Activated CD4-positive, alpha-beta T cell treated with anti-CD3 and anti-CD28 coated beads, Interleukin-2, Interleukin-4, amounts not matched to agents 100 ng/mL and 50 ng/mL, durations not matched to agents 16 hours and 8 hours (primary cell): ENCODE measurements around the gene HS3ST4.
"Not testable (repeated sequence)": the region's sequence is repeated elsewhere in the genome, so short reads cannot be mapped to it uniquely, and the experiment has no call there.

Experiments used
- DNase-seq: peaks from one replicate; pipeline ENCODE4 v3.0.0-alpha.2; 2020; ENCODE audit warnings: low spot score

The HS3ST4 gene

DNA sequence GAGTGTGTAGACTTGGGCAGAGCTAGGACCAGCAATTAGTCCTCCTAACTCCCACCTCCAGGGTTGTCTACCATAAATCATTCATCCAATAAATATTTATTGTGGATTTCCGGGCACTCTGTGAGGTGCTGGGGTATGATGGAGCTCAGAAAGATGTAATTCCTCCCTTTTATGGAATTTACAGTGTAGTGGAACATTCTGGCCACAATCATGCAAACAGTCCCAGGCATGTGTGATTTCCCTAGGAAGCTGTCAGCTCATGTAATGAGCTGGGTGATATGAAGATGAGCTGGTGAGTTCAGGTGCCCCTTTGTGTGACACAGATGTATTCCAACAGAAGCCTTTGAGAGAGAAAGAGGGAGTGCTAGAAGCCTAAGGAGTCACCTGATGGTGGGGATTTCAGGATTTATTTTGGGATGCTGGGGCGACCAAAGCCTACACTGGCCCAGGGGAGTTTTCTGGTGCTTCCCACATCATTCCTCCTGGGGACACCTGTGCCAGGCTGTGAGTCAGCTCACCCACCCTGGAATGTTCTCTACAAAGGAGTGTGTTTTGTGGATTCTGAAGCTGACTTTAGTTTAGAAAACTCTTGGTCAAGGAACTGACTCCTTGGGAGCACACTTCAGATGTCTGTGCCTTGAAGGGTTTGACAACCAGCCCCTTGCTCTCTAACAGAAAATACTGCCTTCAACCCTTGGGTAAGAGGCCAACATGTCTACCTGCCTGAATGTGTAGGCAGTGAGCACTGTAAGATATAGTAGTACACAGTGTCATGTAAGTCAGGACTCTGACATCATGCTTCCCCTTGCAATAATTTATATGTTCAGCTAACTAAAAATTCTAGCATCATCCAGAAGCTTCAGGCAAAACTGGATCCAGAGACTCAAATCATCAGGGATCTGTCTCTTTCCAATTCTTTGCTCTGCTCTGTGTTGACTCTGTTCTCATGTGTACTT, 42.9 kb downstream of the HS3ST4 start:
- no peak for DNase-seq

DNA sequence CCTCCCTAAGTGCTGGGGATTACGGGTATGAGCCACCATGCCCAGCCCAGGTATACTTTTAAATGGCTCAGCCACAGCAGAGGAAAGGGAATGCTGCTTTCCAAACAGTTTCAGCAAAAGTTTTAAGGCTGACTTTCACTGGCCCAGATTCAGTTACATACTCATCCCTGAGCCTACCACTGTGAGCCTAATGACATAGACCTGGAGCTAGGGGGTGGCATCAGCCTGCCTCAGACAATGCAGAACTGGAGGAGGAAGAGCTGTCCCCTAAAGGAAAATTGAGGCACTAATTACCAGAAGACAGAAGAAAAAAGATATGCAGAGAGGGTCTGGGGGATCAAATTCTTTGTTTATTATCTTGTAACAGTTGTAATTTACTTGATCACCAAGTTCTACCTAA, 43.9 kb downstream of the HS3ST4 start:
- no peak for DNase-seq

DNA sequence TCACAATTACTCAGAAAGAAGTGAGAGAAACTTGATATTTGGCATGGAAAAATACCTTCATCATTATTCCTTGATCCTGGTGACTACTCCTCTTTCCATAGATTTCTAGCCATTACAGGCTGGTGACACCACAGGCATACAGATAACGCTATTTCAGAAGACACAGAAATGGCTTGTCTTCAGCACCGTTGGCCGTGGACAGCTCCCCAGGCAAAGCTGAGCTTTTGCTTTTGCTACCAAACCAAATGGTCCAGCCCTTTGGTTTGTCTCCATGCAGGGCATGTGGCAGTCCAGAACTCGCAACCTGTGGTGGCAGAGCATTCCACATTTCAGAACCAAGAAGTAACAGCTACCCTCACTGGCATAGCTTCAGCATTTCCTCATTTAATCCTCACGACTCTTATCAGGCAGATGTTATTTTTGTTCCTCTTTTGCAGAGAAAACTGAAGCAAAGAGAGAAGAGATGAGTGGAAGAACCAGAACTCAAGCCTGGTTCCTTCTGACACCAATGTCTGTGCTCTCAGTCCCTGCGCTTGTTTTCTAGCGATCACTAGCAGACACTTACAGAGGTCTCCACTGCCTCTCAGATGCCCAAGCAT, 55.5 kb downstream of the HS3ST4 start:
- peak; percentile 0 for DNase-seq

DNA sequence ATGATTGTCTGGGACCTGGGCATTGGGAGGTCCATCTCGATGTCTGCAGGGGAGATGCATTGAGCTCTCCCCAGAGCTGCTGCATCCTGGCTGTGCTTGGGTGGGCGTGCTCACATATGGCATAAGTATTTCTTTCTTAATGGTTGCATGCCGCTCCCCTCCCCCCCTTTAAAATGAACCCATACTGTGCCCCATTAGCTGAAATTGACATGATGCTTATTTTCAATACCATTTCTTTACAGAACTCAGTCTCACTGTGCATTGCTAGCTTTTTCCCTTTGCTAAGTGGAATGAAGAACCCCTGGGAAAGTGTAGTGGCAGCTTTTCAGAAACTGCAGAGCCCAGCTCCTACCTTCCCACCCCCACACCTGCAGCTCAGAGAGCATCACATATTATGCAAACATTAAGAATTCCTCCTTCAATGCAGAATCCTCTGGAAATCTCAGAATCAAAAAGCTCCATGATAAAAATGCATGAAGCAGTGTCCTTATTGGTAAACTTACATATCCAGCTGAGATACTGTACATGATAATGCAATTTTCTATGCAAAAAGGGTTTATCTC, 56.4 kb downstream of the HS3ST4 start:
- no peak for DNase-seq

GRCh38 chr16:25750488-25751216, 58.9 kb downstream of the HS3ST4 start:
- DNase-seq = no peak

GRCh38 chr16:25751230-25751835, 59.6 kb downstream of the HS3ST4 start:
- no peak for DNase-seq

GRCh38 chr16:25764466-25764865, 72.7 kb downstream of the HS3ST4 start:
- DNase-seq = no peak

DNA sequence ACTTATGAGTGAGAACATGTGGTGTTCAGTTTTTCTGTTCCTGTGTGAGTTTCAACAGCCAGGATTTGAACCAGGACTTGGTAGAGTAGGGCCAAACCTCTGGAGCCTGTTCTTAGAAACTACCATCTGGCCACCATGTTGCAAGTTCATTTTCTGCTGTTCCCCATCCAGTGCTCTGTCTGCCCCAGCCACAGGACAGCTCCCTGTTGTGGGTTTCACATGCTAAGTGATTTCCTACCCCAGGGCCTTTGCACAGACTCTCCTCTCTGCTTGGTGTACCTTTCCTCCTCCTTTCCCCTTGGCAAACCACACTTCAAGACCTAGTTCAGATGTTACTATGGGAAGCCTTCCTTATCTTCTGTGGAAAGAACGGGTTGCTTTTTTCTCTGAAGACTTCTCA, 79.5 kb downstream of the HS3ST4 start:
- DNase-seq = no peak

DNA sequence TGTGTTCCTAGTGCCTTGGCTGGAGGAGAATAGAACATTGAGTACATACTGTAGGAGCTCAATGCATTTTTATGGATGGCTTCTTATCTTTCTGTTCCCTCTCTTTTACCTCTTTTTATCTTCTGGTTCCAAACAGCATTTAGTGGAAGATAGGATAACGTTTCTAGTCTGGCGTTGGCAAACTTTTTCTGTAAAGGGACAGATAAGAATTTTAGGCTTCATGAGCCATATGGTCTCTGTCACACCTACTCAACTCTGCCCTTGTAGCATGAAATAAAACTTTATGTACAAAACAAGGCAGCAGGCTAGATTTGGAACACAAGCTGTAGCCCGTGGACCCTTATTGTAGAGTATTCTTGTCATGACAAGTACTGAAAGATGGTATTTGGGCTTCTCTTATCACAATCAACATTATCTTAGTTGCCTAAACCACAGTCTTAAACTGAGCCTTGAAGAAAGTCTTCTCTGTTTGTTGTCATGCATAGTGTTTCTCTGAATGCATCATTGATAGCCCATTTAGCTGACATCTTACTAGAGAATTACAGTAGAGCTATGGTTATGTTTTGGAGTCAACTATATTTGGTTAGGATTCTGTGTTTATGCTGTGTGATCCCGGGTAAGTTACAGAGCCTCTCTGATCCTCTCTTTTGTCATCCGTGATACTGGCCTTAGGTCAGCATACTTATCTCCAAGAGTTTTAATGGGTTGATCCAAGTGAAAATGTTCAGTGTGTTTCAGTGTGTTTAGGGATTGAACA, 80.2 kb downstream of the HS3ST4 start:
- DNase-seq = no peak

- not testable (repeated sequence) for DNase-seq
Observed at GRCh38 chr16:25776214-25776613, 84.5 kb downstream of the HS3ST4 start.

DNA sequence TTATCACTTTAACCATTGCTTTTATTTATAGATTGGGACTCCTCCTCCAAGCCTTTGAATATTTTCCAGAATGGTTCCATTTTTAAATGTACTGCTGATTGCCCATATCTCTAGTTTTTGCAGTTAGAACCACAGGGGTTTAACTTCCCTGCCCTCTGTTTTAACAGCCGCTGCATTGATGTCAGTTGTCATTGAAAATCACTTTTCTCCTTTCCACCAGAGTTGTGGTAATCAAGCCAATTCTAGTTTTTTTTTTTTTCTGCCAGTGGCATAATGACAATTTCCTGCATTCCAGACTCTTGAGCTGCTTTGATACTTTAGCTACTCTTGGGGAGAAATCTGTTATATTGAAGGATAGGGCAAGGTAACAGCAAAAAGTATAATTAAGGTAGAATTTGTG, 91.5 kb downstream of the HS3ST4 start:
- no peak for DNase-seq

DNA sequence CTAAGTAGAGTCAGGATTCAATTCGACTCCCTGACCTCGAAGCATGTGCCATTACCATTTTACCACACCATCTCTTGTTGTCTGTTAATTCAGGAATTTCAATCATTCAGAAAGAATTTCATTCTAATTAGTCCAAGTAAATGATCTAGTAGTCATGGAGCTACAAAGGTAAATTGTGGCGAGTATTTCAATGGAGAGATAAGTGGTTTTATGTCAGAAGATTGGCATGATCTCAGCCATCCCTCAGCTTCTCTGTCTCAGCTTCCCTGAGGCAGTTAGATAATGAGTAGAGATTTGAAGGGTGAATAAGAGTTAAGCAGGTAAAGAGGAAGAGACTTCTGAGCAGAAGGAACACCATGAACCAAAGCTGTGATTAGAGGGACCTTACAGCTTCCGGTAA, 93.6 kb downstream of the HS3ST4 start:
- no peak for DNase-seq

DNA sequence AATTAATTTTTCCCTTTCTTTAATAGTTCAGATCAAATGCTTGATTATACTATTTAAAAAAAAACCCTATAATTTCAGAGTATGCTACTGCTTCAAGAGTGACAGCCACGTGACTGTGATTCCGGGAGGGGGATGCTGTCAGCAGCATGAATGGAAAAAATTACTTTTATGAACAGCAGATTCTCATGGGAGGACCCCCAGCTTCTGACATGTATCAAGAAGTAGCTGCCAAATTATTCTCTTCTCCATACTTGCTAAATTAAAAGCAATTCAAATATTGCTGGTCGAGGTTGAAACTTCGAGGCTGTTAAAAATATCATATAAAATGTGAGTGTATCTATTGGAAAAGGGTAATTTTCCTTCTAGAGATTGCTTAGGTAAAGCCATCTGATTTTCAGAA, 95.0 kb downstream of the HS3ST4 start:
- no peak for DNase-seq

GRCh38 chr16:25788637-25789036, 96.9 kb downstream of the HS3ST4 start:
- DNase-seq = no peak

GRCh38 chr16:25796239-25796638, 104.5 kb downstream of the HS3ST4 start:
- no peak for DNase-seq

DNA sequence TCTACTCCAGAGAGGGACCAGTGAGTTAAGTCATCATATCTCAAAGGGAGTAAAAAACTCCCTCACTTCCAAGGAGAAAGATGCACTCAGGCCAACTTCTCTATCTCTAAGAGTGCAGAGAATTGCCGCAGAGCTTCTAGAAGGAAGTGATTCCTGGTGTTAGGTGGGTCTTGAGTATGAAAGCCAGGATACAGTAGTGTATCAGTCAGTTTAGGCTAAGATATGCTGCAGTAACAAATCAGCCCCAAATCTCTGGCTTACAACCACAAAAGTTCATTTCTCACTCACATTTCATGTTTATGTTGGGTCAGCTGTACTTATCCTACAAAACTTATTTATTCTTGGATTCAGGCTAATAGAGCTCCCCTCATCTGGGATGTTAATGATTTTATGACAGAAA, 106.3 kb downstream of the HS3ST4 start:
- DNase-seq = no peak

DNA sequence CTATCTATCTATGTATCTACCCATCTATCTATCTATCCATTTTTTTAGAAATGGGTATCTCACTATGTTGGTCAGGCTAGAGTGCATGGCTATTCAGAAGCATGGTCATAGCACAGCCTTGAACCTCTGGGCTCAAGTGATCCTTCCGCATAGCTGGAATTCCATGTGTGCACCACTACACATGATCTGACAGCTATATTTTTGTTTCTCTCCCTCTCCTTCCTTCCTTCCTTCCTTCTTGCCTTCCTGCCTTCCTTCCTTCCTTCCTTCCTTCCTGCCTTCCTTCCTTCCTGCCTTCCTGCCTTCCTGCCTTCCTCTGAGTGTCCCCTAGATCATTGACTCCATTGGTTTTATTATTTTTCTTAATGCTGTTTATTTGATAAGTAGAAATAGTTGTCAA, 108.1 kb downstream of the HS3ST4 start:
- no peak for DNase-seq

GRCh38 chr16:25812215-25812614, 120.5 kb downstream of the HS3ST4 start:
- DNase-seq = no peak

DNA sequence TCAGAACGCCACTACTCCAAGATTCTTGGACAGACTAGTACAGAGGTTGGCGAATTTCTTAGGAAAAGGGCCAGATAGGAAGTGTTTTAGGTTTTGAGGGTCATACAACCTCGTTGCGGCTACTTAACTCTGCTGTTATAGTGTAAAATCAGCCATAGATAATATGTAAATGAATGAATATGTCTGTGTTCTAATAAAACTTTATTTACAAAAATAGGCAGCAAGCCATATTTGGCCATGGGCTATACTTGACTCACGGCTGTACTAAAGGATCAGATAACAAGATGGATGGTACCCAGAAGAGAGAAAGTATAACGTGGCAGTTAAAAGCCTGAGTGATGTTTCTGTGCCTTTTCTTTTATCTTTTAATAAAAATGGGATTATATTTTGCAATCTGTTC, 125.5 kb downstream of the HS3ST4 start:
- DNase-seq = no peak

DNA sequence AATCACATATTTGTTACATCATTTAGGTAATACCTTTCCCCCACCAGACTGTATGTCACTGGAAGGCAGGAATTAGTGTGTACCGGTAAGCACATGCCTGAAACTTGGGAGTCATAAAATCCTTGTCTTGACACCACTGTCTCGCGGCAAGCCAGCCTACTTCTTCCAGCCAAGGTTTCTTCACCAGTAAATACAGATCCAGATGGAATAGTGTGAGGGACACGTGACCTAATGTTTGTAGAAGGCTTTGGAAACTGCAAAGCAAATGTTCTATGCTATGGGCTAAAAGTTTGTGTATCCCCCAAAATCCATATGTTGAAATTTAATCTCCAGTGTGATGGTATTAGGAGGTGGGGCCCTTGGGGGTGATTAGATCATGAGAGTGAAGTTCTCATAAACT, 126.1 kb downstream of the HS3ST4 start:
- no peak for DNase-seq

- no peak for DNase-seq
Observed at GRCh38 chr16:25823891-25824290, 132.1 kb downstream of the HS3ST4 start.
